Measurements from ENCODE around the gene VANGL2. TPM values are rescaled to one million over a fixed set of nuclear protein-coding genes. Genes with fewer than 3 reads are reported as not detected.

The VANGL2 gene
- total and polyA plus RNA-seq, 8 donors, result 0.45 to 7.4 (median 2.8) TPM

DNA sequence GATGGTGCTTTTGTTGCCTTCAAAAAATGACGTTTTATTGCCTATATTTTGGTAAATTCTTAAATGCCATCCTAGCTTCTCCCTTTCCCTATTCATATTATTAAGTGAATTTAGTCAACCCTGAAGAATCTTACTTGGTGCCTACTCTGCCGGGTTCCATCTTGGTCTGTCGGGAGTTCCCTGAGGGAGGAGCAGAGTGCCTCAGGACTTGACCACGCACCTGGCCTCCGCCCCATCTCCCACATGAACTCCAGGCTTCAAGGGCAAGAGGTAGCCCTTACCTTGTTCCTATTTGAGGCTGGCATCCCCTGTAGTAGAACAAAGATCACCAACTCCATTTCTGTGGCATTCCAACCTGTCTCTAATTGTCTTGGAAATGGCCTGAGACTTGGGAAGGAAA, 21.5 kb downstream of the VANGL2 start:
- 92 to 96% (median 94%) methylated on average over 5 of the region's 5 CpGs for WGBS, 5 donors
- H3K9me3 ChIP-seq, result no peaks in the 10 kb centered on the region
- intact Hi-C loops (cut with DNase I; ENCODE audit: low total_unique reads), result no loop called here
- H3K27me3 ChIP-seq, result no peaks in the 10 kb centered on the region
- no peak for DNase-seq
- no peaks in the 10 kb centered on the region for H3K4me1 ChIP-seq
- no peak for TF ChIP-seq POLR2AphosphoS5 (IDR thresholded peaks at IDR 0.05)
- no peak for TF ChIP-seq POLR2A (IDR thresholded peaks at IDR 0.05)
- TF ChIP-seq, protein P1, sequence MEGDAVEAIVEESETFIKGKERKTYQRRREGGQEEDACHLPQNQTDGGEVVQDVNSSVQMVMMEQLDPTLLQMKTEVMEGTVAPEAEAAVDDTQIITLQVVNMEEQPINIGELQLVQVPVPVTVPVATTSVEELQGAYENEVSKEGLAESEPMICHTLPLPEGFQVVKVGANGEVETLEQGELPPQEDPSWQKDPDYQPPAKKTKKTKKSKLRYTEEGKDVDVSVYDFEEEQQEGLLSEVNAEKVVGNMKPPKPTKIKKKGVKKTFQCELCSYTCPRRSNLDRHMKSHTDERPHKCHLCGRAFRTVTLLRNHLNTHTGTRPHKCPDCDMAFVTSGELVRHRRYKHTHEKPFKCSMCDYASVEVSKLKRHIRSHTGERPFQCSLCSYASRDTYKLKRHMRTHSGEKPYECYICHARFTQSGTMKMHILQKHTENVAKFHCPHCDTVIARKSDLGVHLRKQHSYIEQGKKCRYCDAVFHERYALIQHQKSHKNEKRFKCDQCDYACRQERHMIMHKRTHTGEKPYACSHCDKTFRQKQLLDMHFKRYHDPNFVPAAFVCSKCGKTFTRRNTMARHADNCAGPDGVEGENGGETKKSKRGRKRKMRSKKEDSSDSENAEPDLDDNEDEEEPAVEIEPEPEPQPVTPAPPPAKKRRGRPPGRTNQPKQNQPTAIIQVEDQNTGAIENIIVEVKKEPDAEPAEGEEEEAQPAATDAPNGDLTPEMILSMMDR (IDR thresholded peaks at IDR 0.05), result no peak
- no peak for TF ChIP-seq EP300 (IDR thresholded peaks at IDR 0.05)
- H3K27ac ChIP-seq, result no peak overlapping the region
- peaks cover 0 to 85% (median 72%) of the 10 kb centered on the region in 4 donors for H3K36me3 ChIP-seq
- H3K4me3 ChIP-seq, result no peak overlapping the region

DNA sequence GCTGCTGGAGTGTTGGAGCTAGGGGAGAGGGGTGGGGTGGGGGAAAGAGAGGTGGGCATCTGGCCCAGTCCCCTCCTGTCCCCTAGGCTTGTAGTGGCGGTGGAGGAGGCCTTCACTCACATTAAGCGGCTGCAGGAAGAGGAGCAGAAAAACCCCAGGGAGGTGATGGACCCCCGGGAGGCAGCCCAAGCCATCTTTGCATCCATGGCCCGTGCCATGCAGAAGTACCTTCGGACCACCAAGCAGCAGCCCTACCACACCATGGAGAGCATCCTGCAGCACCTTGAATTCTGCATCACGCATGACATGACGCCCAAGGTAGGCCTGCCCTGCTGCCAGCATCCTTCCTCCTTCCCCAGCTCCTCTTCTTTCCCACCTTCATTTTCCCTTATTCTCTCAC, 23.6 kb downstream of the VANGL2 start:
- Histone ChIP-seq H3K4me1 (peaks cover under 1 to 9% (median 5%) of the 10 kb centered on the region in 4 donors), H3K9me3 (no peaks in the 10 kb centered on the region), H3K27ac (no peak overlapping the region), H3K4me3 (no peak overlapping the region), H3K36me3 (peaks cover 0 to 76% (median 60%) of the 10 kb centered on the region in 4 donors), H3K27me3 (no peaks in the 10 kb centered on the region)
- intact Hi-C loops (cut with DNase I; ENCODE audit: low total_unique reads), result no loop called here
- WGBS, 5 donors, result 91 to 97% (median 96%) methylated on average over 6 to 7 of the region's 7 CpGs
- TF ChIP-seq EP300 (IDR thresholded peaks at IDR 0.05) (no peak), POLR2AphosphoS5 (IDR thresholded peaks at IDR 0.05) (no peak), POLR2A (IDR thresholded peaks at IDR 0.05) (no peak)
- TF ChIP-seq, protein P1 (IDR thresholded peaks at IDR 0.05), result no peak
- no peak for DNase-seq

DNA sequence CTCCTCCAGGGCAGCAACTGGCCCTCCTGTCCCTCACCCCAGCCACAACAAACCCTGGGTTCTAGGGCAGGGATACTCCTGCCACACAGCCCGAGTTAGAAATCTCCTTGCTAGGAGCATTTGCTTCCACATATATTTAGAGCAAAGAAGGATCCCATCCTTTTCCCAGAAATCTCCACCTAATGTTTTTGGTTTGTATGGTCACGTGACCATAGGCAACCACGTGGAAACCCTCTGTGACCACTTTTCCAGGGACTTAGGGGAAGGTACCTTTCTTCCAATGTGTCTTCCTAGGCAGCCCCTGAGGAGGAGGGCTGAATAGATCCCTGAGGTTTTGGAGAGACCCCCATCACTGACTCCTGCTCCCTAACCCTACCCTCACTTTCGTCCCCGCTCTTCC, 25.5 kb downstream of the VANGL2 start:
- no peak for DNase-seq
- 86 to 95% (median 87%) methylated on average over 5 of the region's 5 CpGs for WGBS, 5 donors
- H3K36me3 ChIP-seq, result peaks cover 0 to 57% (median 45%) of the 10 kb centered on the region in 4 donors
- intact Hi-C loops (cut with DNase I; ENCODE audit: low total_unique reads), result loop anchor here (5.0 kb wide), 1 partner anchor 181 kb away; no protein-coding TSS in a partner anchor
- H3K9me3 ChIP-seq, result no peaks in the 10 kb centered on the region
- no peaks in the 10 kb centered on the region for H3K27me3 ChIP-seq
- no peak overlapping the region for H3K27ac ChIP-seq
- no peak for TF ChIP-seq EP300 (IDR thresholded peaks at IDR 0.05)
- TF ChIP-seq POLR2A (IDR thresholded peaks at IDR 0.05), result no peak
- no peak for TF ChIP-seq POLR2AphosphoS5 (IDR thresholded peaks at IDR 0.05)
- TF ChIP-seq, protein P1 (IDR thresholded peaks at IDR 0.05), result no peak
- H3K4me3 ChIP-seq, result no peak overlapping the region
- peaks cover 5 to 20% (median 13%) of the 10 kb centered on the region in 4 donors for H3K4me1 ChIP-seq

DNA sequence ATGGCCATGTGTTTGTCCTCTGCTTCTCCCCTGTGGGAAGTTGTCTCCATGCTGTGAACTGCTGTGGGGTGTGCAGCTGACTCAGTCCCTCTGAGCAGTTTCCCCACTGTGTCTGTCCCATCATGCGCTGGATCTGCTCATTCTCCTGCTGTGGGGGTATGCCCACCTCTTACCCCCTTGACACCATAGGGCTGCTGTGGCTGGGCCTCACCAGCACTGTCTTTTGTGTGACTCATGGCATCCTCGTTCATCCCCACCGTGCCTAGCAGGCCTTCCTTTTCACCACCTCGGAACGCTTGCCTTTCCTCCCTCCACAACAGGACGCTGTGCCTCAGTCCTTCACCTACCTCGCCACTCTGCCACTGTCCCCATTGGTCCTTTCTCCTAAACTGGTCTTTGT, 27.3 kb downstream of the VANGL2 start:
- peaks cover 5 to 20% (median 13%) of the 10 kb centered on the region in 4 donors for H3K4me1 ChIP-seq
- no peak for DNase-seq
- 87 to 89% (median 88%) methylated on average over 7 of the region's 7 CpGs for WGBS, 5 donors
- peaks cover 0 to 41% (median 35%) of the 10 kb centered on the region in 4 donors for H3K36me3 ChIP-seq
- TF ChIP-seq POLR2AphosphoS5 (IDR thresholded peaks at IDR 0.05), result no peak
- TF ChIP-seq, protein P1 (IDR thresholded peaks at IDR 0.05), result no peak
- TF ChIP-seq POLR2A (IDR thresholded peaks at IDR 0.05), result no peak
- no peak for TF ChIP-seq EP300 (IDR thresholded peaks at IDR 0.05)
- no peaks in the 10 kb centered on the region for H3K9me3 ChIP-seq
- no peaks in the 10 kb centered on the region for H3K27me3 ChIP-seq
- no peak overlapping the region for H3K27ac ChIP-seq
- intact Hi-C loops (cut with DNase I; ENCODE audit: low total_unique reads), result loop anchor here (5.0 kb wide), 1 partner anchor 180 kb away; no protein-coding TSS in a partner anchor
- no peak overlapping the region for H3K4me3 ChIP-seq
